ENCODE results near the gene SLC16A2.

Gene SLC16A2

DNA sequence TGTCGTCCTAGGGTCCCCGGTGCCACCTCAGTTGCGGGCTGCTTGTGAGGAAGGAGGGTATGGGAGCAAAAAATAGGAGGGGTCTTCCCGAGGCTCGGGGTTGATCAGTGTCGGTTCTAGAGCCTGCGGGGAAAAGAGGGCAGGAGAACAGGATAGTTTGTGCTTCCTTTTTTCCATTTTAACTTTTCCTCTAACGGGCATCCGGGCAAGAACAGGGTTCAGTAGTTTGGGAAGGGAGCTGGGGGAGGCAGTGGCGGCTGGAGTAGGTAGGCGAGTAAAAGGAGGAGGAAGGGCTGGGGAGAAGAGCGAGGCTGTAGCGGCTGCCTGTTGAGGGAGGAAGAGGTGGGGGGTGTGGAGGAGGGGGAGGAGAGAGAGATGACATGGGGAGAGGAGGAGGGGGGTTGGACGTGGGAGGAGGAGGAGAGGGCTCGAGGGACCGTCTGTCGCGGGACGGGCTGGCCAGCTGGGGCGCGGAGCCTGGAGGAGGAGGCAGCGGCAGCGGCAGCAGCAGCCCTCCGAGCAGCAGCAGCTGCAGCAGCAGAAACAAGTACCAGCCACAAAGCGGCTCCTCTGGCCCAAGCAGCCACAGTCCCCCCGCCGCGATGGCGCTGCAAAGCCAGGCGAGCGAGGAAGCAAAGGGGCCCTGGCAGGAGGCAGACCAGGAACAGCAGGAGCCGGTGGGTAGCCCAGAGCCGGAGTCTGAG lies at the start of gene SLC16A2:
TSS of gene SLC16A2 (plus strand) at position 458 of the 704 bp plus-strand sequence. CDS start at position 603, 145 bp downstream.
- peak; percentile 58 for DNase-seq

DNA sequence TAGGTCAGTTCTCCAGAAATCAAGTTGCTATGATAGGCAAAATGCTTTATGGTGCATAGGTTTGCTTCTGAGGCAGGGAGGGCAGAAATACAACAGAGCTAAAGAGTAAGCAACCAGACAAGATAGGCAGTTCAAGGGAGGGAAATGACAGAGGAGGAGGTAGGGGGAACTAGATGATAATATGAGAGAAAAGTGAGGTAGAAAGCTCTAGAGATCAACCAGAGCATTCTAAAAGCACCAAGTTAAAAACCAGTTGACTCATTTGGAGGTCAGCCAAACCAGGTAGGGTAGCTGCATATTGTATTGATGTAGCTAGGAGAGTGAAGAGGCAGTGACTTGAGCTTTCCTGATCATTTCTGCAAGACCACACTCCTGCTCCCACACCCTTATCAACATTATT lies 49.0 kb upstream of the SLC16A2 start:
- no peak for DNase-seq

DNA sequence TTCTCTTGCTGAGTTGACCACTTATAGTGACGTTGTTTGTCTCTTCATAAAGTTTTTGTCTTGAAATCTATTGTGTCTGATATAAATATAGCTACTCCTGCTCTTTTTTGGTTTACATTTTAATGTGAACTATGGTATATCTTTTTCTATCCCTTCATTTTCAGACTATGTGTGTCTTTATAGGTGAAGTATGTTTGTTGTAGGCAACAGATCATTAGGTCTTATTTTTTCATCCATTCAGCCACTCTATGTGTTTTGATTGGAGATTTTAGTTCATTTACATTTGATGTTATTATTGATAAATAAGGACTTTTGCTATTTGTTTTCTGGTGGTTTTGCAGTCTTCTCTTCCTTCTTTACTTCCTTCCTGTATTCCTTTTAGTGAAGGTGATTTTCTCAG lies 44.0 kb upstream of the SLC16A2 start:
- DNase-seq, result no peak

DNA sequence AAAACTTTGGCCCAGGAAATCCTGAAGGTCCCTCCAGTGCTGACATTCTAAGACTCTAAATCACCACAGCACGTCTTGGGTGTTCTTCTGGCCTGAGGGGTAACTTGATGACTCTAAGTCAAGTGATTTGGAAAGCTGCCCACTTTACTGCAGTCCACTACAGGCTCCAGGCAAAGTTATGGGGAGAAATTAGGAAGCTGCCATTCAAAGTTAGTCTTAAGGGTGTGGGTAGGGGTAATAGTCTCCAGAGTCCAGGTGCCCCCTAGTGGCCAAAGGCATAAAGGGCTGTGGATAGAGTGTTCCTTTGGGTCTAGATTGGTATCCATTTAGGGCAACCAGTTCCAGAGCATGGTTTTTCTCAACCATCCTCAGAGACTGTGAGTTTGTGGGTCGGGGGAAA lies 38.7 kb upstream of the SLC16A2 start:
- peak; percentile 47 for DNase-seq

DNA sequence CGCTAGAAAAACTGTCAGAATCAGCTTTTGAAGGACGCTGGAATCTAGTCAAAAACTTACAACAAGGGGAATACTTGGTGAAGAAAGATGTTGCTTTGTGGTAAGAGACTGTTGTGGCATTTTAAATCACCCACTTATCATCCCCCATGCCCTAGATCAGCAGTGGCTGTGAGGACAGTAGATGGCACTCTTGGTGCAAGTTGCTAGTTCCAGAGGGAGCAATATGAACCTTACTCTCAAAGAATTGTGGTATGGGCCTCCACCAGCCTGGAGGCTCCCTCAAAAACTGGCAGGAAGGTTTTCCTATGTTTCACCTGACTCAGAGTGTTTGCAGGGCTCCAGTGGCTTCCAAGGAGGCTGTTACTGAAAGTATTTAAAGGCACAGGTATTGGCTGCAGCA lies 37.7 kb upstream of the SLC16A2 start:
- DNase-seq, result peak; percentile 16

DNA sequence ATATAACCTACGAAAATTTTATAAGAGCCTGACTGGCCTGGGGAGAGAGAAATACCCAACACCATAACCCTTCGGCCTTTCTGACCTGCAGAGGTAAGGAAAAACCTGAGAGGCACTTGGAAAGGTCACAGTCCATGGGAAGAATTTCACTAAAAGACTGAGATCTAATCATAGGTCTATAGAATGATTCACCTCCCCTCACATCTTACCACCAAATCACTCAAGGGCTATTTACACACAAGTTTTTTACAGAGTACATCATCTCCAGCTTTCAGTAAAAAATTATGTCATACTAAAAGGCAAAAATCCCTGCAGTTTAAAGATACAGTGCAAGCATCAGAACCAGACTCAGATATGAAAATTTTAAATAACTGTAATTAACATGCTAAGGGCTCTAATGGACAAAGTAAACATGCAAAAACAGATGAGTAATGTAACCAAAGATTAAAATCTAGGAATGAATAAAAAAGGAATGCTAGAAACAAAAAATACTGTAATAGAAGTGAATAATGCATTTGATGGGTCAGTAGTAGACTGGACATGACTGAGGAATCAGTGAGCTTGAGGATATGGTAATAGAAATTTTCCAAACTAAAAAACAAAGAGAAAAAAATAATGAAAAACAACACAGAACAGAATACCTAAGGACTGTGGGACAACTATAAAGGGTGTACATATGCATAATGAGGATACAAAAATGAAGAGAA lies 32.1 kb upstream of the SLC16A2 start:
- DNase-seq, result no peak

DNA sequence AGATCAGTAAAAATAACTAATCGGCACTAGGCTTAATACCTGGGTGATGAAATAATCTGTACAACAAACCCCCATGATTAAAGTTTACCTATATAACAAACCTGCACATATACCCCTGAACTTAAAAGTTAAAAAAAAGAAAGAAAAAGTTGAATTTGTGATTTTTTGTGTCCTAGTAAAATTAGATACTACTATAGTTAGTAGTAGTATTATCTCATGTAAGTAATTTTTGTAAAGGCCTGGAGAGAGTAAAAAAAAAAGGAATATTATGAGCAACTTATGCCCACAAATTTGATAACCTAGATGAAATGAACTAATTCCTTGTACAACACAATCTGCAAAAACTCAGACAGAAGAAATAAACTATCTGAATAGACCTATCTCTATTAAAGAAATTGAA lies 25.7 kb upstream of the SLC16A2 start:
- DNase-seq, result no peak

DNA sequence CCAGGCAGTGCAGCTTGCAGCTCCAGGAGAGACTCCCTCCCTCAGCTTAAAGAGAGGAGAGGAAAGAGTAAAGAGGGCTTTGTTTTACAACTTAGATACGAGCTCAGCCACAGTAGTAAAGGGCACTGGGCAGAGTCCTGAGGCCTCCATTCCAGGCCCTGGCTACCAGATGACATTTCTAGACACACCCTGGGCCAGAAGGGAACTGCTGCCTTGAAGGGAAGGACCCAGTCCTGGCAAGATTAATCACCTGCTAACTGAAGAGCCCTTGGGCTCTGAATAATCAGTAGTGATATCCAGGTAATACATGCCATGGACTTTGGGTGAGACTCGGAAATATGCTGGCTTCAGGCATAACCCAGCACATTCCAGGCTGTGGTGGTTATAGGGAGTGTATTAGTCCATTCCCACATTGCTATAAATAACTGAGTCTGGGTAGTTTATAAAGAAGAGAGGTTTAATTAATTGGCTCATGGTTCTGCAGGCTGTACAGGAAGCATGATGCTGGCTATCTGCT lies 15.3 kb upstream of the SLC16A2 start:
- DNase-seq, result no peak

DNA sequence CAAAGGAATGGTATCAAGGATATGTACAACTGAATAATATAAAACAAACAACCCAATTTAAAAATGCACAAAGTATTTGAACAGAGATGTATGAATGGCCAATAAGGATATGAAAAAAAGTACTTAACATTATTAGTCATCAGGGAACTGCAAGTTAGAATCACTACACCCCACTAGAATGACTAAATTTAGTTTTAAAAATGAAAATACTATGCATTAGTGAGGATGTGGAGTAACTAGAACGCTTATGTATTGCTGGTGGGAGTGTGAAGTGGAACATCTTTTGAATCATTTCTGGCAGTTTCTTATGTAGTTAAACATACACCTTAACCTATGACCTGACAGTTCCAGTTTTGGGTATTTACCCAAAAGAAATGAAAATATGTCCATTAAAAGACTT lies 13.0 kb upstream of the SLC16A2 start:
- no peak for DNase-seq

DNA sequence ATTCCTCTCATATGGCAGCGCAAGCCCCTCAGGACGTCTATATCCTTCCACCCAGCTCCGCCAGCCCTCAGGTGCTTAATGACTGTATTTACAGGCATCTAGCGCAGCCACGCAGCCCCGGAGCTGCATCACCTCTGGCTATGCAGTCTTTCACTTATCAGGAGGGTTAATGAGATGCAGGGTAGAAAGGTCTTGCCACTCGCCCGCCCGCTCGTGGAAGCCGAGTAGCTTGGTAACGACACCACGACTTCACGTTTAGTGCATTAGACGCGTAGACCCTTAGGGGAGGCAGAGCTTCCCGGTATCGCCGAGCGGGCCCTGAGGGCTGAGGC lies 1.5 kb upstream of the SLC16A2 start:
- DNase-seq, result peak; percentile 1

DNA sequence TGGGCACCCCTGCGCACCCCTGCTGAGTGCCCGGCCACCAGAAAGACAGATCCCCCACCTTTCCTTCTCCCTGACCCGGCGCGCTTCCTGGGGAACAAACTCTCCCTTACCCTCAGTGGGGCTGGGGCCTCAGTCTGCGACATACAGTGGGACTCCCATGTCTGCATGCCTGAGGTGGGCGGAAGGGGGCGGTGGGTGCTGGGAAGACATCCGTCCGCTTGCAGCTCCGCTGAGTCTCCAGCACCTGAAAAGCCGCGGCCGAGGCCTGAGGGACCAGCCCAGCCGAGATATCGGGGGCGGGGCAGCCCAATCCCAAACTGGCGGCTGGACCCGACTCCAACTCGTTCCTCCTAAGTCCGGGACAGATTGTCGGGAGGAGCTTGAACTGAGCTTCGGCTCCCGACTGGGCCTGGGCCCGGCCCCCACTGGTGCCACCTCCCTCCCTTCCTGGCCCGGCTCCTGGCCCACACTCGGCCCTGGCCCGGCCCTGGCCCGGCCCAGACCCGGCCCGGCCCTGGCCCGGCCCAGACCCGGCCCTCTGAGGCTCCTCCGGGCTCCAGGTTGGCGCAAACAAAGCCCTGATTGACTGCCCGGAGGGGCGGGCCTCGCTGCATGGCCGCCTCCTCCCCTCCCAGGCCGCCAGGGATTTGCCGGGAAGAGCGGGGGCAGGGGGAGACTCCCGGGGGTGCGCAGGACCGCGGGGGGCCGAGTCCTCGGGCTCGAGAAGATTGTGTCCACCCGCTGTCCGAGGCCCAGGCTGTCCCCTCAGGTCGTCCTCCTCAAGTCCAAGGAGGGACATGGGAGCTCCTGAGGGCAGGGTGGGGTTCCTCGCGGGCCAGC lies 877 bp upstream of the SLC16A2 start:
- DNase-seq, result peak; percentile 18

DNA sequence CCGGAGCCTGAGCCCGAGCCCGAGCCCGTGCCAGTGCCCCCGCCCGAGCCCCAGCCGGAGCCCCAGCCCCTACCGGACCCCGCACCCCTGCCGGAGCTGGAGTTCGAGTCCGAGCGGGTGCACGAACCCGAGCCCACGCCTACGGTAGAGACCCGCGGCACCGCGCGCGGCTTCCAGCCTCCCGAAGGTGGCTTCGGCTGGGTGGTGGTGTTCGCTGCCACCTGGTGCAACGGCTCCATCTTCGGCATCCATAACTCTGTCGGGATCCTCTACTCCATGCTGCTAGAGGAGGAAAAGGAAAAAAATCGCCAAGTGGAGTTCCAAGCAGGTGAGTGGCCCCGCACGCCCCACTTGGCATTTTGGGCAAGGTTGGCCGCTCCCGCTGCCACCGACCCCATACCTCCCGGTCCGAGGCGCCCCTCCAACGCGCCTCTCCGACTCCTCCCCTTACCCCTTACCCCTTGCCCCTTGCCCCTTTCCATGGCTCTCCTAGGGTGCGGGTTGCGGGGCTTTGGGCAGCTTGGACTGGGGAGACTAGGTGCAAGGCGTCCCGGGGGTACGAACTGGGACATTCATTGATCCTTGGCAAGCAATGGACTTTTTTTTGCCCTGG lies 553 bp downstream of the SLC16A2 start:
- DNase-seq, result peak; percentile 3

DNA sequence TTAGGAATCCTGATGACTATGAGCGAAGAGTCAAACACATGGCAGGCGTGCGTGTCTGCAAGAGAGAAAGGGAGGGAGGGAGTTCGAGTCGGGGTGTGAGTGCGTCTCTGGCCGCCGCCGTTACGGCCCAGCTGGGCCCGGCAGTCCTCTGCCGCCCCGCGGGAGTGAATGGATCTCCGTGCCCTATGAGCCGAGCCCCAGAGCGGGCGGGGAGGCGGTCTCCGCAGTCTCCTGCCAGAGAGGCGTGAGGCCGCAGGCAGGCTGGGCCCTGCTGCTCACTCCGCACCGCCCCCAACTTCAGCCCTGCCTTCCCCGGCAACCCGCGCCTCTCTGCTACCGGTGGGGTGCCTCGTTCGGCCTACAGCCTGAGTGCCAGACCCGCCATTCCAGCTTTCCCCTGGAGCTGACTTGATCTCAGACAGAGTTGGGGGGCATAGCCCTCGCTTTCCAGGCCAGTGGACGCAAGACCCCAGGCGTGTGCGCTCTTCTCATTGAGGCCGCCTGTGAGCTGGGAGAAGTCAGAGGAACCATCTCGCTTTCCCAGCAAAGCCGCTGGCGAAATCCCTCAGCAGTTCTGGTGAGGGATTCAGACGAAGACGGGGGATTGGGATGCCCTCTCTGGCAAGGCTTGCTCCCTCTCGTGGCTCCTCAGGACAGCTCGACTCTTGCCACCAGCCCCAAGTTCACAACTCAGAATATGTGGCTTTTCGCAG lies 1.4 kb downstream of the SLC16A2 start:
- DNase-seq, result peak; percentile 15

DNA sequence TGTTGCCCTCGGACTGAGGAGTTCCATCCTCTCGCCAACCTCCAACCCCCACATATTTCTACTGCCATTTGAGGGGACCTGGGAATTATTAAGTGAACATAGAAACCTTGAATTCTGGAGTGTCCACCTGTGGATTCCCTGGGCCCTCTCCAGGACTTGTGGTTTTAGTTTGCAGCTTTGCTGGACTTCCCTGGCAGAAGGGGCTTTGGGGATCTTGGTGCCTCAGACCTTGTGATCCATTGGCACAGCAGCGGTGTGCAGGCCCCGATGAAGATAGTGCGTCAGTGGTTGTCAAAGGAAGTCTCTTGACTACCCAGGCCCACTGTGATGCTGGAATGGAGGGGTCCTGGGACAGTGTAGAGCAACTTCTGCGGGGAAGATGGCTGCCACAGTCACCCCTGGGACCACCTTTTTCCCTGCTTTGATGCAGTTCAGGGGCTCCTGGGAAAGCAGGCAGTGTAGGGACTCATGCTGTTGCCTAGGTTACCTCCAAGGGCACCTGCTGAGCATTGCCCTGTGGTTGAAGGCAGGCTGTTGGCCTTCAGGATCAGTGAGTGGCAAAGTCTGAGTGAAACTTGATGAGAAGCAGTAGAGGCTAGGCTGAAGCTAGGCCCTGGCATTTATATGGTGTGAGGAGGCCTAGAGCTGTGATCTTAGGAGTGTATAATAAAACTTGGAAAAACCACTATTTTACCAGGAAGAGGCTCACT lies 2.2 kb downstream of the SLC16A2 start:
- DNase-seq, result no peak

DNA sequence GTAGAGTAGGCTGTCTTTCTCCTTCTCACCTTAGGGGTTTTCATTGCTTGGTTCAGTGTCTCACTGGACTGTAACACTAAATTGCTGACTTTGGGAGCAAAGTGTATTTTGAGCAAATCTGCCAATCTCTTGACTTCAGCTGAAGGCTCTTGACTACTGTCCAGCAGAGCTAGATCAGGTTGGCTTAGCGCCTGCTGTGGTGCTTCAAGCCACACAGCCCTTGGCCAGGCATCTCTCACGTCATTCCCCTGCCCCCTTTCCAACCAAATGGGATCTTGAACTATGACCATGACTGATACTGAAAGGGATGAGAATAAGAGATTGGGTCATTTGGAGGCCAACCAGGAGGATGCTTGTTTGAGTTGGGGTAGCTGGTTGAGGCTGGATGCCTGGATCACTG lies 4.8 kb downstream of the SLC16A2 start:
- DNase-seq, result no peak

DNA sequence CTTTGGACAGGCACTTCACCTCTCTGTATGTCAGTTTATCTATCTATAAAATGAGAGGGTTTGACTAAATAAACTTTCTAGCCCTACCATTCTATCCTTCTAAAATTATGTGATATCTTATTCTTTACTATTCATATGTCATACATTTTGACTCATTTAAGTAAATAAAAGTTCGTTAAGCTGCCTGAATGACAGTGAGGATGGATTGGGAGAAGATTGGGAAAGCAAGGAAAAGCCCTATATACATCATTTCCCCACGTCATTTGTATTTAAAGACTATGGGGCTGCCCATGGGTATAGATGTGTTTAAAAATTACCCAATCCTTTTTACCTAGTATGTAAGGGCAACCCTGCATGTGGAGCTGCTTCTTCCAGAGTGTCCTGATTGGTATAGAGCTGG lies 5.3 kb downstream of the SLC16A2 start:
- DNase-seq, result no peak

DNA sequence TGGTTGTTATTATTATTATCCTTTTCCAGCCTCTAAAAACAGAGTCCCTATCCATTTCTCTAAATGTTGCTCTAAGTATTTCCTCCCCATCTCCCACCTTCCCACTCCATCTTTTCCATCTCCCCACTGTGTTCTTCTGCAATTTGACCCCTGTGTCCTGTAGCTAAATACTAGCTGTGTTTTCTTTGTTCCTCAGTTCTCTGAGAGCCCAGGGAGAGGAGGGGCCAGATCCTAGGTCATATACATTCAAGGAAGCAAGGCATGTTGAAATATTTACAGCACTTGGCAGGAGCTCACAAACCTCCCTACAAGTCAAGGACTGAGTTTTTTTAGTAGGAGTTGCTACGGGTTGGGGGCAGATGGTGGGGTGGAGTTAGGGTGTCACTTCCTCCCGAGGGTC lies 10.5 kb downstream of the SLC16A2 start:
- no peak for DNase-seq

DNA sequence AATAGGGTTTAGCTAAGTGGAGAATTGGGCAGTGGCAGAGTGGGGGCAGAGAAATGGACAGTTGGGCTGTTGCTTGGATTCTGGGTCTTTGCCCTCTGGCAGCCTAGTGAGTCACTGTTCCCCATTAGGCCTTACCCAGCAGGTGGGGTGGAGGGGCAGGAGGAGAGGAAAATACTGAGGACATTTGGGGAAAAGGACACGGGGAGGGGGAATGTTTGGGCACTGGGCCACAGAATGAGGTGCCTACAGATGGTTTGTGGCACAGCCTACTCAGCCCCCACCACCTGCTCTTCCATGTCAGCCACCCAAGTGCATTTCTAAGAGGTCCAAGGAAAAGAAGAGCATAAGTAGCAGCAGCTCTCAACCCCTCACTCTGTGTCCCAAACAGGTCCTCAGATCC lies 13.0 kb downstream of the SLC16A2 start:
- no peak for DNase-seq

DNA sequence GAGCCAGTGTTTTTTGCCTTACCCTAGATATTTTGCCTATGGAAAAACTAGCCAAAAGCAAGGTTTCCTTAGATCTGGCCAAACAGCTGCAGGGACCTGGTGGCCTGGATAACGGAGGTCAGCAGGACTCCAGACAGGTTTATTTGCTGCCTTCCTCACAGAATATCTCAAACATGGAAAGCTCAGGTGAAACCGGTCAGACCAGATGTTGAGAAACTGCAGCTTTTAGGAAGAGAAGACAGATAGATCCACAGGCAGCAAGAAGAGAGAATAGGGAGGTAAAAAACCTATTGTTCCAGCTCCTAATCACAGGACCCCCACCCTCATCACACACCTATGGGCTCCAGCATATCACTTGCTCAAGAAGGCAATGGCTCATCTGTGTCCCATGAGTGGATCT lies 16.2 kb downstream of the SLC16A2 start:
- no peak for DNase-seq

DNA sequence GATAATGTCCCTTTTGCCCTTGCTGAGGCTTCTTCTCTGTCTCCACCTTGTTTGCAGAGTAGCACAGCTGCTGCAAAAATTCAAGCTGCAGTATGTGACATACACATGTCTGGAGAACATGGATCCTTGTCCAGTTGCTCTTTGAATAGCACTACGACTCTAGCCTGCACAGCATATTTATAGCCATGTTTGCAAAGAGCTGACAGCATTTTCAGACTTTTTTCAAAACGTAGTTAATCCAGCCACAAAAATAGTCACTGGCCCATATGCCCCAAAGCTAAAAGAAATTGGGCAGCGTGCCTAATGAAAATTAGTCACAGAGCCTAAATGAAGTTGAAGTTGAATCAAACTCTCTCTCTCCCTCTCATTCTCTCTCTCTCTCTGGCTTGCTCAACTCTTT lies 17.5 kb downstream of the SLC16A2 start:
- no peak for DNase-seq

DNA sequence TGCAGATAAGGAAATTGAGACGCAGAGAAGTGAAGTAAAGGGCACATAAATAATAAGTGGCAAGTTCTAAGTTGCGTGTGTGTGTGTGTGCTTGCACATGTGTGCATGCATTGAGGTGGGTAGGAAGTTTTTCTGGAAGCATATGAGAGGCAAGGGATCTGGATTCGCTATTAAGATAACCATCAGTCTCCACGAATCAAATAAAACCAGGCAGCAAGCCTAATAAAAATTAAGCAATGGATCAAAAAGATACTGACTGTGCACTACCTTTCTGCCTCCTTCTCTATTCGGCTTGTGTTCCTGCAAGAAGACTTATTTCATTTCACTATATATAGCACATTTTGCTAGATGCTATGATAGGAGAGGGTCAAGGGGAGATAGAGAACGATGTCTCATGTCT lies 23.8 kb downstream of the SLC16A2 start:
- DNase-seq, result no peak

DNA sequence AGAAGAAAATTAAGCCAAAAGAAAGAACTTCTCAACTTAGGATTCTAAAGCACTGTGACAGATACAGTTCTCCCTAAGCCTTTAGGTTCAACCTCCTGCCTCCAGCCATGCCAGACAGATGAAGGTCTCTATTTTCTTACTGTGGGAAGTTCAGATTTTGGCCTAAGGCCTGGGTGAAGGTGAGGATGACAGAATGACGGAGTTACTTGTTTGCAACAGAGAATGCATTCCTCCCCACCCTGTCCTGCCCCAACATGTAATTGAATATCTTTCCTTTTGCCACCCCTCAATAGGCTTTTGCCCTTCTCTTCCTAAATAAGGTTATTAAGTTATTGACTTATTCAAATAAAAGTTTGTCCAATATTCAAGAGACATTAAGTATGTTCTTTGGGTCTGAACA lies 25.6 kb downstream of the SLC16A2 start:
- DNase-seq, result no peak

Measured in NCI-H69 (cell line).